22Rv1 (cell line): ENCODE results near the gene CDKL2.

Experiments used
- ZFX ChIP-seq: fragments of 450-650 bp; IDR thresholded peaks from 2 replicates; pipeline ENCODE4 v1.6.1; 2017; ENCODE audit warnings: antibody characterized with exemption, borderline replicate concordance
- TF ChIP-seq, protein P1 (sequence below): fragments of 450-650 bp; IDR thresholded peaks from 2 replicates; pipeline ENCODE4 v1.5.1; 2017; ENCODE audit warnings: mild to moderate bottlenecking

DNA sequence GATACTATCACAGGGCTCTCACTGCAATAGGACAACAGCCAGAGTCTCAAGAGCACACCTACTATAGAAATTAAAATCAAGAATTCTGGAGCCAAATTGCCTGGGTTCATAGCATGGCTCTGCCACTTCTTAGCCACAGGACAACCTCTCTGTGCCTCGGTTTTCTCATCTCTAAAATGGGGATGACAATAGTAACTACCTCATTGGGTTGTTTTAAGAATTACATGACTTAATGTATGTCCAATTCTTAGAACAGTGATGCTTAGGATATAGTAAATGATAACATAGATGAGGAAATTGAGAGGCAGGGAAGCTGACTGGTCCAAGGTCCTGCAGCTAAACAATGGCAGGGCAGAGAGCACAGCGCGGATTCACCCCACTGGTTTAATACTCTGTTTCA, 85.5 kb downstream of the CDKL2 start:
- TF ChIP-seq, protein P1, sequence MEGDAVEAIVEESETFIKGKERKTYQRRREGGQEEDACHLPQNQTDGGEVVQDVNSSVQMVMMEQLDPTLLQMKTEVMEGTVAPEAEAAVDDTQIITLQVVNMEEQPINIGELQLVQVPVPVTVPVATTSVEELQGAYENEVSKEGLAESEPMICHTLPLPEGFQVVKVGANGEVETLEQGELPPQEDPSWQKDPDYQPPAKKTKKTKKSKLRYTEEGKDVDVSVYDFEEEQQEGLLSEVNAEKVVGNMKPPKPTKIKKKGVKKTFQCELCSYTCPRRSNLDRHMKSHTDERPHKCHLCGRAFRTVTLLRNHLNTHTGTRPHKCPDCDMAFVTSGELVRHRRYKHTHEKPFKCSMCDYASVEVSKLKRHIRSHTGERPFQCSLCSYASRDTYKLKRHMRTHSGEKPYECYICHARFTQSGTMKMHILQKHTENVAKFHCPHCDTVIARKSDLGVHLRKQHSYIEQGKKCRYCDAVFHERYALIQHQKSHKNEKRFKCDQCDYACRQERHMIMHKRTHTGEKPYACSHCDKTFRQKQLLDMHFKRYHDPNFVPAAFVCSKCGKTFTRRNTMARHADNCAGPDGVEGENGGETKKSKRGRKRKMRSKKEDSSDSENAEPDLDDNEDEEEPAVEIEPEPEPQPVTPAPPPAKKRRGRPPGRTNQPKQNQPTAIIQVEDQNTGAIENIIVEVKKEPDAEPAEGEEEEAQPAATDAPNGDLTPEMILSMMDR = no peak
- no peak for TF ChIP-seq ZFX
